H1 (cell line): ENCODE results near the gene PEPD. TPM values are rescaled to one million over a fixed set of nuclear protein-coding genes. Genes with fewer than 3 reads are reported as not detected.

Experiments used
- CTCF ChIA-PET: fragments of 300-600 bp; sonication (Branson Sonifier 250); formaldehyde crosslinking; loops from one replicate; lab custom pipeline; 2021; ENCODE audit not compliant: partially characterized antibody; lab: Charles Lee
- POLR2A ChIA-PET: fragments of 300-600 bp; sonication (Branson Sonifier 250); formaldehyde crosslinking; loops from one replicate; lab custom pipeline; 2021; ENCODE audit warnings: inconsistent platforms; ENCODE audit not compliant: partially characterized antibody; lab: Charles Lee
- DNase-seq, 2 experiments: peaks; one replicate each; pipeline versions ENCODE4 v3.0.0 to v3.0.0-alpha.2; 2010 to 2022; ENCODE audit warnings: low spot score in 2 of 2, low read depth in 1 of 2, mixed read lengths in 1 of 2
- FAIRE-seq: peaks from 2 replicates; lab custom pipeline; 2011; peaks lifted over from hg19 to GRCh38; lab: Jason Lieb, UNC
- H2AFZ ChIP-seq: 2 replicates; pipeline ENCODE4 v1.8.1; 2012; ENCODE audit warnings: low read length, inconsistent platforms
- H2AK5ac ChIP-seq: 2 replicates; pipeline ENCODE4 v1.6.1; 2013; ENCODE audit warnings: low read depth, low read length
- H2BK120ac ChIP-seq: replicated peaks from 2 replicates; pipeline ENCODE3; 2013; ENCODE audit warnings: low read depth, low read length, inconsistent platforms
- H2BK12ac ChIP-seq: 2 replicates; pipeline ENCODE4 v1.6.1; 2013; ENCODE audit warnings: low read depth, low read length
- H2BK15ac ChIP-seq: 2 replicates; pipeline ENCODE4 v1.6.1; 2013; ENCODE audit warnings: low read length
- H2BK20ac ChIP-seq: 2 replicates; pipeline ENCODE4 v1.6.1; 2013; ENCODE audit warnings: low read length
- H2BK5ac ChIP-seq: 2 replicates; pipeline ENCODE4 v1.6.1; 2013; ENCODE audit warnings: low read depth, low read length
- H3K14ac ChIP-seq: 2 replicates; pipeline ENCODE4 v1.6.1; 2013; ENCODE audit warnings: inconsistent platforms; ENCODE audit not compliant: insufficient read length
- H3K18ac ChIP-seq: 2 replicates; pipeline ENCODE4 v1.6.1; 2013; ENCODE audit warnings: low read length; ENCODE audit errors: extremely low read depth
- H3K23ac ChIP-seq: 2 replicates; pipeline ENCODE4 v1.6.1; 2013; ENCODE audit warnings: inconsistent platforms; ENCODE audit not compliant: insufficient read length
- H3K23me2 ChIP-seq: 2 replicates; pipeline ENCODE4 v1.6.1; 2013; ENCODE audit warnings: low read depth, low read length
- H3K27ac ChIP-seq: 2 replicates; pipeline ENCODE4 v1.6.1; 2011; ENCODE audit warnings: low read depth, low read length, inconsistent platforms
- H3K27me3 ChIP-seq, 4 experiments: replicated peaks in 1 of 4; 1 replicate in 1 of 4; 2 replicates in 3 of 4; pipeline versions ENCODE4 v1.6.1 to v1.8.1; 2011 to 2013; ENCODE audit warnings: low read length in 3 of 4, mild to moderate bottlenecking in 3 of 4, inconsistent platforms in 2 of 4, mixed read lengths in 2 of 4, moderate library complexity in 1 of 4; ENCODE audit not compliant: control insufficient read depth in 3 of 4, insufficient read depth in 3 of 4; ENCODE audit errors: extremely low read depth in 1 of 4
- H3K36me3 ChIP-seq, 4 experiments: 2 replicates each; pipeline versions ENCODE4 v1.6.1 to v1.8.1; 2011 to 2013; ENCODE audit warnings: mild to moderate bottlenecking in 4 of 4, low read length in 3 of 4, moderate library complexity in 2 of 4, control low read depth in 1 of 4, inconsistent platforms in 1 of 4; ENCODE audit not compliant: insufficient read depth in 4 of 4, control insufficient read depth in 2 of 4
- H3K4ac ChIP-seq: replicated peaks from 2 replicates; pipeline ENCODE3; 2013; ENCODE audit warnings: low read length, low read depth, mixed read lengths, inconsistent platforms; ENCODE audit not compliant: insufficient read length
- H3K4me1 ChIP-seq, 4 experiments: replicated peaks in 1 of 4; 1 replicate in 1 of 4; 2 replicates in 3 of 4; pipeline versions ENCODE4 v1.6.1 to v1.8.1; 2011 to 2013; ENCODE audit warnings: low read length in 3 of 4, inconsistent platforms in 2 of 4, mixed read lengths in 1 of 4; ENCODE audit not compliant: insufficient read depth in 4 of 4, control insufficient read depth in 3 of 4
- H3K4me2 ChIP-seq, 2 experiments: 2 replicates each; pipeline versions ENCODE4 v1.6.1 to v1.8.1; 2011 to 2013; ENCODE audit warnings: low read depth in 2 of 2, low read length in 2 of 2, control low read depth in 1 of 2, inconsistent platforms in 1 of 2, mild to moderate bottlenecking in 1 of 2; ENCODE audit not compliant: insufficient read depth in 1 of 2
- H3K4me3 ChIP-seq, 4 experiments: fragments of 200-600, 300-600 bp in 1 of 4; sonication (generic), shearing (Covaris generic), sonication (Bioruptor Twin) in 1 of 4; 2 replicates each; pipeline versions ENCODE4 v1.5.1 to v1.8.1; 2011 to 2016; ENCODE audit warnings: low read length in 4 of 4, low read depth in 3 of 4, control low read depth in 2 of 4, inconsistent platforms in 2 of 4, mild to moderate bottlenecking in 2 of 4, mixed read lengths in 1 of 4, moderate library complexity in 1 of 4; ENCODE audit not compliant: insufficient read depth in 2 of 4; ENCODE audit errors: extremely low read depth in 1 of 4
- H3K56ac ChIP-seq: replicated peaks from 2 replicates; pipeline ENCODE3; 2013; ENCODE audit warnings: low read depth, mild to moderate bottlenecking, mixed read lengths, low read length, inconsistent platforms; ENCODE audit not compliant: insufficient read length
- H3K79me1 ChIP-seq: 2 replicates; pipeline ENCODE4 v1.6.1; 2013; ENCODE audit warnings: low read depth, low read length, control low read depth
- H3K79me2 ChIP-seq, 2 experiments: 2 replicates each; pipeline versions ENCODE4 v1.6.1 to v1.8.1; 2012 to 2013; ENCODE audit warnings: low read length in 2 of 2, mild to moderate bottlenecking in 2 of 2, inconsistent platforms in 1 of 2; ENCODE audit not compliant: insufficient read depth in 2 of 2, control insufficient read depth in 1 of 2
- H3K9ac ChIP-seq, 4 experiments: replicated peaks in 1 of 4; 1 replicate in 1 of 4; 2 replicates in 3 of 4; pipeline versions ENCODE4 v1.6.1 to v1.8.1; 2011 to 2013; ENCODE audit warnings: low read depth in 3 of 4, low read length in 3 of 4, control low read depth in 2 of 4, mild to moderate bottlenecking in 2 of 4, moderate library complexity in 2 of 4, inconsistent platforms in 1 of 4; ENCODE audit errors: extremely low read depth in 1 of 4
- H3K9me3 ChIP-seq, 2 experiments: 2 replicates each; pipeline versions ENCODE4 v1.6.1 to v1.8.1; 2012 to 2013; ENCODE audit warnings: mild to moderate bottlenecking in 2 of 2, moderate library complexity in 2 of 2, control low read depth in 1 of 2, inconsistent platforms in 1 of 2, low read depth in 1 of 2, low read length in 1 of 2, mixed read lengths in 1 of 2; ENCODE audit not compliant: insufficient read depth in 2 of 2
- H4K20me1 ChIP-seq, 2 experiments: replicated peaks in 1 of 2; 2 replicates each; pipeline versions ENCODE3 to v1.8.1; 2011 to 2013; ENCODE audit warnings: inconsistent platforms in 2 of 2, low read length in 2 of 2, mild to moderate bottlenecking in 1 of 2; ENCODE audit not compliant: insufficient read depth in 2 of 2, control insufficient read depth in 1 of 2
- H4K5ac ChIP-seq: 2 replicates; pipeline ENCODE4 v1.6.1; 2013; ENCODE audit warnings: low read length, low read depth, mixed read lengths, inconsistent platforms; ENCODE audit not compliant: insufficient read length
- H4K8ac ChIP-seq: 2 replicates; pipeline ENCODE4 v1.8.0; 2013; ENCODE audit warnings: mild to moderate bottlenecking, moderate library complexity, low read length, inconsistent platforms; ENCODE audit not compliant: insufficient read depth; ENCODE audit errors: extremely low read depth
- H4K91ac ChIP-seq: replicated peaks from 2 replicates; pipeline ENCODE3; 2013; ENCODE audit warnings: low read length, mixed read lengths, inconsistent platforms; ENCODE audit not compliant: insufficient read length
- ASH2L ChIP-seq: fragments of 200-600, 300-600 bp; sonication (generic); IDR thresholded peaks from one replicate; pipeline ENCODE4 v1.7.1; 2017; ENCODE audit warnings: low read length
- CBX5 ChIP-seq: fragments of 300-800, 300-1000 bp; sonication (generic); IDR thresholded peaks from 2 replicates; pipeline ENCODE4 v1.7.1; 2016; ENCODE audit warnings: antibody characterized with exemption, low read length, low read depth
- CBX8 ChIP-seq: fragments of 300-800, 300-1000 bp; sonication (generic); IDR thresholded peaks from 2 replicates; pipeline ENCODE4 v1.7.1; 2016; ENCODE audit warnings: low read depth, low read length, borderline replicate concordance
- HDAC2 ChIP-seq, 2 experiments: fragments of 300-600 bp in 1 of 2; sonication (generic) in 1 of 2; IDR thresholded peaks; 2 replicates each; pipeline ENCODE4 v1.6.1; 2011 to 2012; ENCODE audit warnings: low read depth in 2 of 2, low read length in 2 of 2, mild to moderate bottlenecking in 2 of 2, moderate library complexity in 2 of 2, borderline replicate concordance in 1 of 2, inconsistent platforms in 1 of 2
- POU5F1 ChIP-seq: IDR thresholded peaks from 2 replicates; pipeline ENCODE4 v1.6.1; 2011; ENCODE audit warnings: low read depth, mild to moderate bottlenecking, low read length, moderate library complexity
- RBBP5 ChIP-seq: IDR thresholded peaks from 2 replicates; pipeline ENCODE4 v1.7.1; 2012; ENCODE audit warnings: low read depth, mild to moderate bottlenecking, inconsistent platforms, low read length, moderate library complexity, borderline replicate concordance
- RXRA ChIP-seq: IDR thresholded peaks from 2 replicates; pipeline ENCODE4 v1.6.1; 2011; ENCODE audit warnings: low read depth, mild to moderate bottlenecking, low read length, moderate library complexity; ENCODE audit not compliant: insufficient read depth
- SIN3A ChIP-seq, 2 experiments: IDR thresholded peaks in 1 of 2; conservative IDR thresholded peaks in 1 of 2; 2 replicates each; pipeline ENCODE4 v1.6.1; 2011 to 2012; ENCODE audit warnings: low read length in 2 of 2, improper control_type of control experiment in 1 of 2, low read depth in 1 of 2, mild to moderate bottlenecking in 1 of 2
- SP2 ChIP-seq: IDR thresholded peaks from 2 replicates; pipeline ENCODE4 v1.6.1; 2012; ENCODE audit warnings: mild to moderate bottlenecking, low read length, inconsistent platforms
- WGBS, 2 experiments: shearing (Covaris generic) in 1 of 2; methylation state at CpG; one replicate each; pipeline versions ENCODE4 v1.1.6 to v1.1.7; 2013 to 2015; ENCODE audit warnings: low lambda C conversion rate in 2 of 2, mixed read lengths in 2 of 2, inconsistent platforms in 1 of 2, low coverage in 1 of 2, missing lambda C conversion rate in 1 of 2; ENCODE audit not compliant: insufficient replicate concordance in 2 of 2, insufficient coverage in 1 of 2, insufficient read length in 1 of 2; ENCODE audit errors: extremely low coverage in 1 of 2, missing lambda C conversion rate in 1 of 2; 5-methylcytosine and 5-hydroxymethylcytosine counted together
- polyA plus RNA-seq, 7 experiments: library from polyadenylated mRNA; depleted of rRNA in 3 of 7; stranded (reverse) in 5 of 7; unstranded in 2 of 7; fragments of >200 nt in 5 of 7; fragments of 200-250 nt in 2 of 7; gene quantifications; 1 replicate in 5 of 7; 2 replicates in 1 of 7; 4 replicates in 1 of 7; pipeline versions ENCODE4 v1.2.1 to v1.2.3, GENCODE V29; 2011 to 2013; ENCODE audit warnings: missing spikeins in 2 of 7, mixed read lengths in 2 of 7
- total RNA-seq: library from RNA; stranded (reverse); fragmentation: NEBNext Ultra II Directional; extraction: Animal tissue kit (Norgen Biotek cat#: 25700); gene quantifications from 2 replicates; pipeline ENCODE4 v1.2.1, GENCODE V29; 2021
- TF ChIP-seq, protein P1 (sequence below), 3 experiments: IDR thresholded peaks; 1 replicate in 2 of 3; 2 replicates in 1 of 3; pipeline versions ENCODE4 v1.5.1 to v1.6.1; 2011; ENCODE audit warnings: low read length in 3 of 3, mild to moderate bottlenecking in 3 of 3, inconsistent platforms in 2 of 3, low read depth in 1 of 3, moderate library complexity in 1 of 3; ENCODE audit not compliant: insufficient read depth in 1 of 3; ENCODE audit errors: control extremely low read depth in 1 of 3

PEPD gene
- total and polyA plus RNA-seq, 2 of the 8 experiments (the other 6 are each of a cell fraction or from before 2014, with no cell fraction given): 84.1 to 178 TPM

DNA sequence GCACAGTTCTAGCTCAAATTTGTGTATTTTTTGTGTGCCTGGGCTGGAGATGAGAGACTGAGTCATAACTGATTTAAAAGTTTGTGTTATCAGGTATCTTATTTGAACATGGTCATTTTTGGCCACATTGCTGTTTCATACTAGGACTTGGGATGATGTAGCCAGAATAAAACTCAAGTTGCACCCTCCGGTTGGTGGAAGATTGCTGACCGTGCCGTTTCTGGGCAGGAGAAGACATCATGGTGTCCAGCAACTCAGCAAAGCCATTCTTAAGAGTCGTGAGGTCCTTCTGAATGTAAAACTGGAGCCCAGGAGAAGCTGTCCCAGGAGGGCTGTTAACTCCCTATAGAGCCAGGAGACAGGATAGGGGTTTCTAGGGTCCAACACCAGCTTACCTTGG is 140.5 kb downstream of the PEPD start:
- Histone ChIP-seq H3K14ac (no peak overlapping the region), H3K4me3 (no peak overlapping the region), H3K23ac (no peak overlapping the region), H3K27me3 (no peaks in the 10 kb centered on the region), H3K9me3 (no peaks in the 10 kb centered on the region), H2BK12ac (no peak overlapping the region), H4K8ac (no peak overlapping the region), H3K4me1 (peaks cover 2 to 9% (median 6%) of the 10 kb centered on the region in 4 experiments; a peak in 6 of 7 replicates), H3K9ac (no peak overlapping the region), H3K36me3 (peaks cover 0 to 9% (median 2%) of the 10 kb centered on the region in 4 experiments; a peak in 4 of 8 replicates), H4K91ac (no peak overlapping the region), H3K27ac (no peak overlapping the region), H2BK5ac (no peak overlapping the region), H3K4ac (no peak overlapping the region), H3K4me2 (no peak overlapping the region), H3K23me2 (no peaks in the 10 kb centered on the region), H2AK5ac (no peak overlapping the region), H2BK15ac (no peak overlapping the region), H4K5ac (no peak overlapping the region), H3K18ac (no peak overlapping the region), H3K79me2 (peaks cover 14 to 93% of the 10 kb centered on the region in 2 experiments), H2BK20ac (no peak overlapping the region), H2AFZ (no peak overlapping the region), H3K56ac (no peak overlapping the region), H2BK120ac (no peak overlapping the region), H3K79me1 (peaks cover 22% of the 10 kb centered on the region), H4K20me1 (peaks cover 22 to 26% of the 10 kb centered on the region in 2 experiments)
- ChIA-PET POLR2A (interaction anchor here (0.6 to 1.7 kb wide), 6 partner anchors 8 to 736 kb away, joined by 3 to 4 read pairs (median 3); partner anchors contain the start of gene CEBPG), CTCF (interaction anchor here (1.0 to 3.9 kb wide), 7 partner anchors 12 to 248 kb away, joined by 3 to 21 read pairs (median 3); no protein-coding TSS in a partner anchor)
- DNase-seq (no peak), FAIRE-seq (no peak)
- 87% methylated on average over 4 of the region's 4 CpGs; no CpG with 5 or more reads in 1 of the 2 experiments for WGBS, 2 experiments
- TF ChIP-seq ASH2L (no peak), RBBP5 (no peak), CBX8 (no peak), HDAC2 (IDR thresholded peaks at IDR 0.05; ENCODE audit: borderline replicate concordance in 1 of 2, low read depth in 2 of 2, low read length in 2 of 2) (no peak), POU5F1 (no peak), SP2 (no peak), SIN3A (conservative IDR thresholded peaks at IDR 0.05 in 1 of 2, IDR thresholded peaks at IDR 0.05 in 1 of 2; ENCODE audit: low read depth in 1 of 2, low read length in 2 of 2) (no peak), CBX5 (no peak), RXRA (no peak)
- TF ChIP-seq, protein P1, sequence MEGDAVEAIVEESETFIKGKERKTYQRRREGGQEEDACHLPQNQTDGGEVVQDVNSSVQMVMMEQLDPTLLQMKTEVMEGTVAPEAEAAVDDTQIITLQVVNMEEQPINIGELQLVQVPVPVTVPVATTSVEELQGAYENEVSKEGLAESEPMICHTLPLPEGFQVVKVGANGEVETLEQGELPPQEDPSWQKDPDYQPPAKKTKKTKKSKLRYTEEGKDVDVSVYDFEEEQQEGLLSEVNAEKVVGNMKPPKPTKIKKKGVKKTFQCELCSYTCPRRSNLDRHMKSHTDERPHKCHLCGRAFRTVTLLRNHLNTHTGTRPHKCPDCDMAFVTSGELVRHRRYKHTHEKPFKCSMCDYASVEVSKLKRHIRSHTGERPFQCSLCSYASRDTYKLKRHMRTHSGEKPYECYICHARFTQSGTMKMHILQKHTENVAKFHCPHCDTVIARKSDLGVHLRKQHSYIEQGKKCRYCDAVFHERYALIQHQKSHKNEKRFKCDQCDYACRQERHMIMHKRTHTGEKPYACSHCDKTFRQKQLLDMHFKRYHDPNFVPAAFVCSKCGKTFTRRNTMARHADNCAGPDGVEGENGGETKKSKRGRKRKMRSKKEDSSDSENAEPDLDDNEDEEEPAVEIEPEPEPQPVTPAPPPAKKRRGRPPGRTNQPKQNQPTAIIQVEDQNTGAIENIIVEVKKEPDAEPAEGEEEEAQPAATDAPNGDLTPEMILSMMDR (IDR thresholded peaks at IDR 0.05; ENCODE audit: control extremely low read depth in 1 of 3, insufficient read depth in 1 of 3, low read depth in 1 of 3, low read length in 3 of 3): no peak
